ENCODE measurements around the gene PTPRO. TPM values are rescaled to one million over a fixed set of nuclear protein-coding genes. Genes with fewer than 3 reads are reported as not detected.

Gene PTPRO
- total RNA-seq, 2 donors from 2014 or later = 4.6 to 5.6 TPM

GRCh38 chr12:15540469-15540872 lies 218.2 kb downstream of the PTPRO start:
- DNase-seq (ENCODE audit: low spot score) = no peak
- intact Hi-C loops (cut with DNase I) = no loop called here

DNA sequence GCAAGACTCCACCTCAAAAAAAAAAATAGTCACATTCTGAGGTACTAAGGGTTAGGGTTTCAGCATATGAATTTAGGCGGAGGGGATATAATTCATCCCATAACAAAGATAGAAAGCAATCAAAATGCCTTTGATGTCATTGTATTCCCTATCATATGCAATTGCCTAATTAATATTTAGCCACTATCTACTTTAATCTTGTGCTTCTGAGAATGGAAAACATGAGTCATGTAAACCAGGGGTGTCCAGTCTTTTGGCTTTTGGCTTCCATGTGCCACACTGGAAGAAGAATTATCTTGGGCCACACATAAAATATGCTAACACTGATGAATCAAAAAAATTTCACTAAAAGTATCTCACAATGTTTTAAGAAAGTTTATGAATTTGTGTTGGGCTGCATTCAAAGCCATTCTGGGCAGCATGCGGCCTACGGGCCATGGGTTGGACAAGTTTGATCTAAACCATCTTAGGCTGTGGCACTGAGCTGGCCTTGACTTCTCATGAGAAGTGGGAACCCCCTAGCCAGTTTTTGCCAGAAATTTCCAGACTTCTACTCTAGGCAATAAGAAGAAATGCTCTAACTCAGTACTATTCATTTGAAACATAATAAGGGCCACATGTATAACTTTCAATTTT lies 219.8 kb downstream of the PTPRO start:
- no peak for DNase-seq (ENCODE audit: low spot score)
- intact Hi-C loops (cut with DNase I) = no loop called here

GRCh38 chr12:15543347-15543746 lies 221.0 kb downstream of the PTPRO start:
- DNase-seq (ENCODE audit: low spot score) = no peak
- intact Hi-C loops (cut with DNase I) = no loop called here

DNA sequence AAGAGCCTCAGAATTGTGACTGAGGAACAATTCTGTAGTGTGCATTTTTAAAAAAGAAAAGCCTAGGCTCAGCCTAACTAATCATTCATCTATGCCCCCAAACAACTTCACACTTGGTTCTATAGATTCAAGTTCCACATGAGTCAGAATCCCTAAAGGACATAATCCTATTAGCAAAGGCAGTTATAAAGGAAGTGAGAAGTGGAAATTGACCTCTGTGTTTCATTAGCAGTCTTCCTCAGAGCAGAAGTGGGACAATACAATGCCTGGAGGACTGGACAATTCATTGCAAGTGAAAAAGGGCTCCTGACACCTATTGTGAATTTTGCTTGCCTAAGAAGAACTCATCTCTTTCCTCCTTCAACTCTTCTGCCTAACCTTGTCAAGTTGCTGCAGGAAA lies 222.3 kb downstream of the PTPRO start:
- DNase-seq (ENCODE audit: low spot score) = no peak
- intact Hi-C loops (cut with DNase I) = no loop called here

- DNase-seq (ENCODE audit: low spot score) = no peak
- intact Hi-C loops (cut with DNase I) = no loop called here
Measured at GRCh38 chr12:15545334-15545733, 223.0 kb downstream of the PTPRO start.

DNA sequence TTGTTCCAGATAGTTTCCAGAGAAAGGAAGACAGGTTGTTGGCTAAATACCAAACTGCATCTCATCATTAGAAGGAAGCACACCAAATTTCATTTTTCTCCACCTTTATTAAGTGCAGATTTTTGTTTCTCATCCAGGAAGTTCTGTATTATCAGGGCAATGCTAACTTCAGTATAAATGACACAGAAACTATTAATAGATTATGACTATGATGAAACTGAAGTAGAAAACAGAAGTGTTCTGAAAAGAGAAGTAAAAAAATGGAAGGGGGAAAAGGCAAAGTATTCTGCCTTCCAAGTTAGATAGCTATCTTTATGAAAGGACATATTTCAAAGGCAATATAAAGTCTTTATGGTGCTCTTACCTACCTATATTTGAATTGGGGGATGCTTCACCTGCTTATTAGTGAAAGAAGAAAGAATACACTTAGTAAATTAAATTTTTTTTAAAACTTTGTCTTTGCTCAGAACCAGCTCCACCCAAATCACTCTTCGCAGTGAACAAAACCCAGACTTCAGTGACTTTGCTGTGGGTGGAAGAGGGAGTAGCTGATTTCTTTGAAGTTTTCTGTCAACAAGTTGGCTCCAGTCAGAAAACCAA lies 223.9 kb downstream of the PTPRO start:
- intact Hi-C loops (cut with DNase I) = no loop called here
- no peak for DNase-seq (ENCODE audit: low spot score)

- intact Hi-C loops (cut with DNase I) = no loop called here
- no peak for DNase-seq (ENCODE audit: low spot score)
Measured at GRCh38 chr12:15547063-15547462, 224.8 kb downstream of the PTPRO start.

DNA sequence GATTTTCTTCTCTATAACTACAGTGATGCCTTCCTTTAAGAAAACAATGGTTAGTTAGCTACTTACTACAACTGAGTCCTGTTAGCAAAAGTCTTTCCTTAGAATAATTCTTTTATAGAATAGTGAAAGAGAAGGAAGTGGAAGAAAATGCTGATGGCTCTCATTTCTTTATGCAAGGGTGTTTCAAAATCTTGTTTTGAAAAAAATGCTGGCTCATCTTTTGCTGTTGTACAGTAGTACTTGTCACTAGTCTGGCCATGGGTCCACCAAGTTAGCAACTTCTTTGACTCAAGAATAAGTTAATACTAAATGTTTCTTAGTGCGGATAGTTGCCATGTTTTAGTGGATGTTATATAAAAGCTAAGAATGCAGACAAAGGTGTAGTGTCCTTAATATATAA lies 225.4 kb downstream of the PTPRO start:
- intact Hi-C loops (cut with DNase I) = no loop called here
- DNase-seq (ENCODE audit: low spot score) = no peak

GRCh38 chr12:15550793-15551192 lies 228.5 kb downstream of the PTPRO start:
- no peak for DNase-seq (ENCODE audit: low spot score)
- intact Hi-C loops (cut with DNase I) = no loop called here

DNA sequence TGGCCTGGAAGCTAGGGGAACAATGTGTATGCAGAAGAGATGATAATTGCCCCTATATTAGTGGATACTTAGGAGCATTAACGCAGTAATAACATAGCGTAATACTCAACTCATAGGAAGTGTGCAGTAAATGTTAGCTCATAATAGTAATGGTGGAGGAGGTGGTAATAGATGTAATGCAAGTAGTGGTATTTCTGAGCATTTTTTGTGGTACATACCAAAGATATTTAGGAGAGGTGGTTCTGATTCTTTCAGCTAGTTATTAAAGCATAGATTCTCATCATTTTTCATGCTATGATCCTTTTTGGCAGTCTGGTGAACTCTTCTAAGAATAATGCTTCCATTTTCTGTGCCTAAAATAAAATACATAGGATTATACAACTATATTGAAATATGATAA lies 233.1 kb downstream of the PTPRO start:
- DNase-seq (ENCODE audit: low spot score) = no peak
- intact Hi-C loops (cut with DNase I) = no loop called here

DNA sequence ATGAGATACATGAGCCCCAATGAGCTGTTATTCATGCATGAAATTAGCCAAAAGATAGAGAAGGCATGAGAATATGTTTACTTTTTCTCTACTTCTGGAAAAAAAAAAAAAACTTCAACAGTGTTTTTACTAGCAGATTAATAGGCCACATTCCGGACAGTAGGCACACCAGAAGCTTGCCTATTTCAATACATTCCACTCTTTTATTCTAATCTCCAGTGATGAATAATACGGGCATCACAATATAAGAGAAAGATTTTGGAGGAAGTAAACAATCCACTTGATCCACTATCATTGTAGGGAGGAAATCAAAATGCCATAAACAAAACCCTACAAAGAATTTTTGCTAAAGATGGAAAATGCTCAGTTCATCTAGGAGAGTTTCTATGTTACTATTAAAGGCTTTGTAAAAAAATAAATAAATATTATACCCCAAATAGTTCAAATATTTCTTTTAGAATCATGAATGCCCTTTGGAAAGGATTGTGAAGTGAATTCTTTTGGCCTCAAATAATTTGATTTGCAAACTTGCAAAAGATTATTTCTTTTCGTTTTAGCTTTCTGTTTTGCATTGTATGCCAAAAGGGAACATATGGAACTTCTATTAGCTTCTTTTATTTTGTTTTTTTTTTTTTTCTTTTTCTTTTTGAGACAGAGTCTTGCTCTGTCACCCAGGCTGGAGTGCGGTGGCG lies 234.2 kb downstream of the PTPRO start:
- intact Hi-C loops (cut with DNase I) = no loop called here
- DNase-seq (ENCODE audit: low spot score) = no peak

DNA sequence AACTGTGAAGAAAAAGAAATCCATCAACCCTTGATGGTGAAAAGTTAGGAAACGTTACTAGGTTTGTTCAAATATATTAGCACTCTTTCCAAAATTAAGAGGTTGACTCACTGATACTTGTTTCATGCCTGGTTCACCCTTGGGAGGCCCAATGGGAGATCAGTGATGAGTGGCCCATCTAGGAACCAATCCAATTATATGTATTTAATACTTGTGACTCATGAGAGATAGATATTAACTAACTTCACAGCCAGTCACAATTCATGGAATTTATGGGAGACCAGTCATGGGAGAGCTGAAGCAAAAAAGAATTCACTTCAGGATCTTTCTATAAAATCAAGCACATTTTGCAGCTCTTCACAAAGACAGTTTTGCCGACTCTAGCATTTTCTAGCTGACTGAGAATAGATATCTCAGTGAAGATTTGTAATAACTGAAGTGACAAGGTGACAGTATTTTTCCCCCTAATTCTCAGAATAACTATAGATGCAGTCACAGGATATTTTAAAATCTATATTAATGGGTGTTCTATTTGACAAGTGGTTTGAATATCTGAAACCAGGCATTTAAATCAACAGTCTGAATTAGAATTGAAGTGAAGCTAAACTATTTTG lies 236.7 kb downstream of the PTPRO start:
- intact Hi-C loops (cut with DNase I) = no loop called here
- no peak for DNase-seq (ENCODE audit: low spot score)

DNA sequence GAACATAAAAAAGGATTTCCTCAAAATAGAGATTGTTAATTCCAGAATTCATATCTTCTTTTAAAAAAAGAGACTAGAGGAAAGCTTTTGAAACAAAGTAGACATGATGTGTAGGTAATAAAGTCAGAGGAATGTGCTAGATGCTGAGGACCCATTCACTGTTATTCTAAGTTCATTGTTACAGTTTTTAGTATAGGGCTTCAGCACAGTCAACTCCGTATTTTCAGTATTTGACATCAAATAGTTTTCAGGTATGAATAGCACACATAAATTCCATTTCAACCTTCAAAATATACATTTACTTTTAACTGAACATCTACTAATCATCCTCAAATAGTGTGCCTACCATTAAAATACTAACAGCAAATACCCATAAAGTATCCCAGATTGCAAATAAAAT lies 239.1 kb downstream of the PTPRO start:
- intact Hi-C loops (cut with DNase I) = no loop called here
- DNase-seq (ENCODE audit: low spot score) = no peak

DNA sequence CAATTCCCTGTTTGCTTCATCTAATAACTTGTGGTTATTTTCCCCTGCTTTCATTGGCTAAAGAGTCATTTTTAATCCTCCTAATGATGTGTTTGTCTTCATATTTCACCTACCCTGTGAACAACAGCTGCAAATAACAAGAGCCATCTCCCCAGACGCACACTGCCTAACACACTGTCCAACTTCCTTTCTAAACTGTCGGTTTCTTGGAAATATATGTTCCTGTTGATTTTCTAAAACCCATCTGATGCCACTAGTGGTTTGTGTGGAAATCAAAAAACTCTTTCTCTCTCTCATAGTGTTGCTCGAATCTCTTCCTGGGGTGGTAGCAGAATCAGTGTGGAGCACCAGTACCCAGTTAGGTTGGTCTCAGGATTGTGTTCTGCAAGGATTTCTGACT lies 240.0 kb downstream of the PTPRO start:
- no peak for DNase-seq (ENCODE audit: low spot score)
- intact Hi-C loops (cut with DNase I) = no loop called here

DNA sequence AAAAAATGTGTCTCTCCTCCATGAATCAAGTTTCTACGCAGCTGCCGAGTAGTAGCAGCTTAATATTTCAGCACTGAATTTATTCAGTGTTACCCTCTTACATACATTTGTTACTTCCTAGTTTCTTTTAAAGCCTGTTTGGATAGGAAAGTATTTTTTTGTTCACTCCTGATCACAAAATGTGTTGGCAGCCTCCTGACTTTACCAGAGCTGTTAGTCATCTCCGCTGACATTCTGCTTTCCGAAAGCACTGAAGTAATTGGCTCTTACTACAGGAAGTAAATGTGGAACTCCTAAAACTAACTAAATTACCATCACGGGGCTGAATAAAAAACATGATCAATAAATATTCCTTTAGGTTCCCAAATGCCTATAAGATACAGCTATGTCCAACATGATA lies 241.4 kb downstream of the PTPRO start:
- intact Hi-C loops (cut with DNase I) = no loop called here
- DNase-seq (ENCODE audit: low spot score) = no peak

DNA sequence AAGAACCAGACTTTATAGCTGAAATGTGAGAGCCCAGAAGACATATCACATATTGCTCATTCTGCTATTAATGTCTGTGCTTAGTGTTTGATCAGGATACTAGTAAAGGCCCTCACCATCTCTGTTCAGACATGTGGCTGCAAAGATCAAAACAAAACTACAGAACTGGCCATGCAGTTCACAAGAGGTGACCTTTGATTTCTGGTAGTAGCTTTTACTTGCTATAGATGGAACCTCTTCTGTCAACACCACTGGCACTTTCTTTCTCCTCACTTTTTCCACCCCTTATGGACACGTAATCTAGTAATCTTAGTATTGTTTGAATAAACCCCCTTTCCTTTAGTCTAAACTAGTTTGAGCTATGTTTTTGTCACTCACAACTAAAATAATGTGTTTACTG lies 252.0 kb downstream of the PTPRO start:
- intact Hi-C loops (cut with DNase I) = loop anchor here in 1 of 2 donors (5.0 kb wide), 1 partner anchor 37 kb away; no protein-coding TSS in a partner anchor
- DNase-seq (ENCODE audit: low spot score) = no peak

DNA sequence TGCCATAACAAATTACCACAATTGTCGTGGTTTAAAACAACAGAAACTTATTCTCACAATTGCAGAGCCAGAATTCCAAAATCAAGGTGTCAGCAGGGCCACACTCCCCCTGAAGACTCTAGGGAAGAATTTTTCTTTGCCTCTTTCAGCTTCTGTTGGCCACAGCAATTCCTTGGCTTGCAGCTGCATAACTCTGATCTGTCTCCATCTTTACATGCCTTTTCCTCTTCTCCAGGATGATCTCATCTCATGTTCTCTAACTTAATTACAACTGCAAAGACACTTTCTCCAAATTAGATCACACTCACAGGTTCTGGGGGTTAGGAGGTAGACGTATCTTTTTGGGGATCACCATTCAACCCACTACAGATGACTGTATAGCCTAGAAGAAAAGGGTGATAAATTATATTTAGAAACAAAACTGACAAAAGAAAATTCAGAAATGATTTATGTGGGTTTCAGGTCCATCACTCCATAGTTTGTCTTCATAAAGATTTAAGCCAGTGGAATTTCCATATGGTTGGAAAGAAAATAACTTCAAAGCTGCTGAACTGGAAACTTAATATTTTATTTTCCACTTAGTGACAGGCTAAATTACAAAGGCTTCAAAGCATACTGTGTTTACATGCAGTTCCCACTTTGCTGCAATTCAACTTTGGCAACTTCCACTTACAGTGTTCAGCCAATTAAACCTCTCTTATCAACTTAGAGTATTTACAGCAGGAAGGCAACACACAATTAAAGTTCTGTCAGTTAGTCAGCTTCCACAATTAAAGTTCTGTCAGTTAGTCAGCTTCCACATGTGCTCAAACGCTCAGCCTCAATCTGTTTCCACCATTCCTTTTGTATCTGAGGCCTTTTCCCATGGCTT lies 253.6 kb downstream of the PTPRO start:
- intact Hi-C loops (cut with DNase I) = no loop called here

DNA sequence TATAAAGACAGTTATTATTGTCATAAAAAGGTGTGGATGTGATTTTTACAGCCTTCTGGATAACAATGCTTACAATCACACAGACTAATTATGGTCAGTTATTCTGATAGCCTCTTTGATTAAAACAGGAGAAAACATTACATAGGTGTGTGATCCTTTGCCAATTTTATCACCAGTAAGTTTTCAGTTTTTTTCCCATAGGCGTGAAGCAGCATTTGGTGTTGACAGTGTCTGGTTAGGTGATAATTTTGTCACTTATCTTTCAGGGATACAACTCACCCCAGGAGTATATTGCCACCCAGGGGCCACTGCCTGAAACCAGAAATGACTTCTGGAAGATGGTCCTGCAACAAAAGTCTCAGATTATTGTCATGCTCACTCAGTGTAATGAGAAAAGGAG lies 258.1 kb downstream of the PTPRO start:
- no peak for DNase-seq (ENCODE audit: low spot score)
- intact Hi-C loops (cut with DNase I) = loop anchor here (10.0 kb wide), 2 partner anchors 46 to 306 kb away; no protein-coding TSS in a partner anchor

More for the DNA sequence above, 253.6 kb downstream of the PTPRO start:
- DNase-seq (ENCODE audit: low spot score) = no peak

DNA sequence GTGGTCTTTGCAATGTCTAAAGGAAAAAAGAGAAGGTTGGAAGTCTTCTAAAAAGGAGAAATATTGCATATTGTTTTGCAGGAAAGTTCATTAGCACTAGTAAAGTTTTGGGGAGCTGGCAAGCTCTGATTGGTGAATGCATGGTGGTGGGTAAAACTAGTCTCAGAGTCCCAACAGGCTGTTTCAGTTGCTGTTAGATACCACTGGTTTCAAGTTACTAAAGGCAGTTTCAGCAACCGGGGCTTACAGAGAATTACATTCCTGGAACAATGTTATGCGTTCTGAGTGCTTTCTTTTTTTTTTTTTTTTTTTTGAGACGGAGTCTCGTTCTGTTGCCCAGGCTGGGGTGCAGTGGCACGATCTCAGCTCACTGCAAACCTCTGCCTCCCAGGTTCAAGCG lies 258.7 kb downstream of the PTPRO start:
- no peak for DNase-seq (ENCODE audit: low spot score)
- intact Hi-C loops (cut with DNase I) = loop anchor here (10.0 kb wide), 2 partner anchors 46 to 306 kb away; no protein-coding TSS in a partner anchor

Data from posterior vena cava (tissue), 2 donors.